Measurements from ENCODE around the gene RFX2. TPM values are rescaled to one million over a fixed set of nuclear protein-coding genes. Genes with fewer than 3 reads are reported as not detected.
"Not testable (repeated sequence)": the region's sequence is repeated elsewhere in the genome, so short reads cannot be mapped to it uniquely, and the experiment has no call there.

The RFX2 gene
- total RNA-seq, 2 donors from 2014 or later, result 12.7 to 16.1 TPM

GRCh38 chr19:6032827-6033226 is 77.5 kb downstream of the RFX2 start:
- TF ChIP-seq CTCF (IDR thresholded peaks at IDR 0.05), result no peak
- no peak for DNase-seq (ENCODE audit: low spot score)
- Histone ChIP-seq H3K9me3 (no peaks in the 10 kb centered on the region), H3K36me3 (no peaks in the 10 kb centered on the region), H3K27ac (no peak overlapping the region), H3K27me3 (no peaks in the 10 kb centered on the region), H3K4me1 (no peaks in the 10 kb centered on the region), H3K4me3 (no peak overlapping the region)

- DNase-seq (ENCODE audit: low spot score), result no peak
- H3K27ac ChIP-seq, result no peak overlapping the region
These were observed 77.9 kb downstream of the RFX2 start for GRCh38 chr19:6032381-6032780.

GRCh38 chr19:6030214-6030507 is 80.1 kb downstream of the RFX2 start:
- Histone ChIP-seq H3K4me3 (no peak overlapping the region), H3K27ac (no peak overlapping the region), H3K9me3 (no peaks in the 10 kb centered on the region), H3K27me3 (no peaks in the 10 kb centered on the region), H3K36me3 (peaks cover 12% of the 10 kb centered on the region), H3K4me1 (no peaks in the 10 kb centered on the region)
- no peak for TF ChIP-seq CTCF (IDR thresholded peaks at IDR 0.05)
- no peak for DNase-seq (ENCODE audit: low spot score)

More at GRCh38 chr19:6032381-6032780, 77.9 kb downstream of the RFX2 start:
- TF ChIP-seq CTCF (IDR thresholded peaks at IDR 0.05), result no peak
- H3K9me3 ChIP-seq, result no peaks in the 10 kb centered on the region
- H3K36me3 ChIP-seq, result no peaks in the 10 kb centered on the region
- no peak overlapping the region for H3K4me3 ChIP-seq
- no peaks in the 10 kb centered on the region for H3K4me1 ChIP-seq
- no peaks in the 10 kb centered on the region for H3K27me3 ChIP-seq

GRCh38 chr19:6026390-6027227 is 83.7 kb downstream of the RFX2 start:
- H3K4me3 ChIP-seq, result no peak overlapping the region
- peaks cover 0 to 11% of the 10 kb centered on the region in 2 donors for H3K4me1 ChIP-seq
- DNase-seq (ENCODE audit: low spot score), result no peak
- TF ChIP-seq CTCF (IDR thresholded peaks at IDR 0.05), result no peak
- H3K9me3 ChIP-seq, result no peaks in the 10 kb centered on the region
- peaks cover 12% of the 10 kb centered on the region for H3K36me3 ChIP-seq
- no peak overlapping the region for H3K27ac ChIP-seq
- no peaks in the 10 kb centered on the region for H3K27me3 ChIP-seq

GRCh38 chr19:6024756-6025155 is 85.5 kb downstream of the RFX2 start:
- peaks cover 12% of the 10 kb centered on the region for H3K36me3 ChIP-seq
- DNase-seq (ENCODE audit: low spot score); H3K9me3 ChIP-seq: not testable (repeated sequence)

GRCh38 chr19:6023936-6024335 is 86.4 kb downstream of the RFX2 start:
- DNase-seq (ENCODE audit: low spot score), result no peak
- Histone ChIP-seq H3K9me3 (no peaks in the 10 kb centered on the region), H3K4me1 (peaks cover 0 to 11% of the 10 kb centered on the region in 2 donors), H3K27me3 (no peaks in the 10 kb centered on the region), H3K4me3 (no peak overlapping the region), H3K36me3 (peaks cover 12% of the 10 kb centered on the region), H3K27ac (no peak overlapping the region)
- no peak for TF ChIP-seq CTCF (IDR thresholded peaks at IDR 0.05)

More at GRCh38 chr19:6024756-6025155, 85.5 kb downstream of the RFX2 start:
- H3K4me1 ChIP-seq, result peaks cover 0 to 11% of the 10 kb centered on the region in 2 donors
- not testable (repeated sequence) for H3K27ac ChIP-seq, H3K27me3 ChIP-seq, H3K4me3 ChIP-seq
